Activated CD4-positive, alpha-beta T cell treated with anti-CD3 and anti-CD28 coated beads, Interleukin-2, Interleukin-6, amounts not matched to agents 100 ng/mL and 50 ng/mL, durations not matched to agents 16 hours and 8 hours (primary cell): ENCODE measurements around the gene HMCN1.

ENCODE experiments used
- DNase-seq: peaks from one replicate; pipeline ENCODE4 v3.0.0-alpha.2; 2020

The HMCN1 gene

GRCh38 chr1:185920602-185921001, 186.4 kb downstream of the HMCN1 start:
- no peak for DNase-seq

DNA sequence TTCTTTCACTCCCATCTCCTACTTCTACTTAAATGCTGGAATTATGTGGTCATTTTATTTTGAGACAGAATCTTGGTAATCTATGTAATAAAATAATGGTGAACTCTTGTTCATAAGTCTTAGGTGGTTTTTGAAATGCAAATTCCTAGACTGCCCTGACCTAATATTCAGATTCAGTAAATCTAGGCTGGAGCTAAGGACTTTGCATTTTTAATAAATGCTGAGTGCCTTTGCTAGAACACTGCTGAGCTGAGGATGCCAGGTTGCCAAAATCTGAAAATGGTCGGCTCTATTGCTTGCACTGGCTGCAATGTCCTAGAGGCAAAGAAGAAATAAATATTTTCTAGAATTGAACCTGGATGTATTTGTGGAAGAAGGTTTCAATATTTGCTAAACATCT, 187.4 kb downstream of the HMCN1 start:
- no peak for DNase-seq

GRCh38 chr1:185926588-185926987, 192.4 kb downstream of the HMCN1 start:
- no peak for DNase-seq

DNA sequence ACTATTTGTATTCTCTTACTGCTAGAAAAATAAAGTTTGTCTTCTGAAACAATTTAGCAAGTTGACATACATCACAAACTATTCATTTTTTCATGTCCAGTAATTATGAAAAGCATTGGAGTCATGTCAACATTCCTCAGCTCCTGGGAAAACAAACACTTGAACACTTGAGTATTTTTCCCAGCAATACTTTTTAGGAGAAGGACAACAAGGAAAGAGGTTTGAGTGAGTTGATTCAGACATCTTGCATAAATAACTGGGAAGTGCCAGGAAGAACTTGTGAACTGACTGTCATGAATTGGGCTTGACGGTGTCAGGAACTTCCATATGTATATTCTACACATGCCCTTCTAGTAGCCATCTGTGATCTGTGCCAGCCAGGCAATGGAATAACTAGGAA, 195.6 kb downstream of the HMCN1 start:
- no peak for DNase-seq

DNA sequence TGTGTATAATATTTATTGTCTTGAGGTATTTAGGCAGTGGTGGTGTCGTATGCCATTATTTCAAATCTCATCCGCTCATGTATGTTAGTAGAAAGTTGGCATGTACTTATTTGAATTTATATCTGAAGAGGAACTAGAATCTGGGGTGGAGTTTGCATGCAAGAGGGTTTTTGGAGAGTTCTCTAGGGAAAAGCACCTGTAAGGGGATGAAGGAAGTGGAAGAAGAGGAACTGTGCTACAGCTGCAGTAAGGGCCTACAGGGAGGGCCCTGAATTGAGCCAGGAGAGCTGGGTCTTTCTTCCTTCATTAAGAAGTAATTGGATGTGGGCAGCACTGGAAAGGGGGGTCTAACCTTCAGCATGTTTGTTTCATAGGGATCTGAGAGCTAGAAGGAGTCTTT, 197.2 kb downstream of the HMCN1 start:
- no peak for DNase-seq

- DNase-seq: no peak
Observed at GRCh38 chr1:185933580-185933979, 199.4 kb downstream of the HMCN1 start.

DNA sequence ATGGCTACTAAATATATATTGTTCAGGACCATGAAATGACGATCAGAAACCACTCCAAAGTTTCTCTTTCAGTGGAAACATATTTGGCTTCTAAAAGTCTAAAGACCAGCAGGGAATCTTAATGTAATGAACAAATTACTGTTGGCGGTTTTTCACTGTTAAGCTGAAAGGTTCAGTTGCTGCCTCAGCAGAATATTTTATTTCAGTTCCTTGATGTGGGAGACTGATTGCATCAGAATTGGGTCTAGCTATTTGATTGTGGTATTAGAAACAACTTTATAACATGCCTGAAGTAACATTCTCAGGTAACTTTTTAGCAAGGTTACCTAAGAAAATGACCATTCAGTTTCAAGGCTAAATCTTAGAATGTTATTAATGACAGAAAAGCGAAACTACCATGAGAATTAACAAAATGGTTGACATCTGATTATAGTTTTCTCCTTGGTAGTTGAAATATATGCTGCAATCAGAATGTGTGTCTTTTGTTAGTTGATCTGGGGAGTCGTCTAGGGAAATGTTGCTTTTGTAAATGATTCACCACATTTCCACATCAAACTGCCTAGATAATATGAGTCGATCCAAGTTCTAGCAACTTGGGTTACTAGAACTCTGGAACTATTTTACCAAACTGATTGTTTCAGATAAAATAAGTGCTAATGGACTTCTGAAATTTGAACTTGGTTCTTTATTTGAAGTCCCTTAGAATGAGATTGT, 200.4 kb downstream of the HMCN1 start:
- DNase-seq: no peak

DNA sequence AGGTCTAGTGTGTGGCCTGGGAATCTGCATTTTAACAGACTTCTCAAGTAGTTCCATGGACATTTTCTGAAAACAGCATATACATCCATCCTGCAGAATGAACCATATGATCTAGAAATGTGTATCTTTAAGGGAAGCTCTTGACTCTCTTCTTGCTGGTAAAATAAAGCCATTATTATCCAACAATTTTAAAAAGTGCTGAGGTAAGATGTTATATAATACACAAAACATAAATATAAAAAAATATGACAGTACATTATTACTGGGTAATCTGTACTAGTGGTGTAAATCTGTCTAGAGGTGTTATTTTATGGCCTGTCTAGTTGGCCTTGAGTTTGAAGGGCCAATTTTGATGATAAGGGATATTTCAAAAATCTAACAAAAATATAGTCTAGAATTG, 201.2 kb downstream of the HMCN1 start:
- no peak for DNase-seq

- no peak for DNase-seq
Observed at GRCh38 chr1:185936641-185937040, 202.4 kb downstream of the HMCN1 start.

DNA sequence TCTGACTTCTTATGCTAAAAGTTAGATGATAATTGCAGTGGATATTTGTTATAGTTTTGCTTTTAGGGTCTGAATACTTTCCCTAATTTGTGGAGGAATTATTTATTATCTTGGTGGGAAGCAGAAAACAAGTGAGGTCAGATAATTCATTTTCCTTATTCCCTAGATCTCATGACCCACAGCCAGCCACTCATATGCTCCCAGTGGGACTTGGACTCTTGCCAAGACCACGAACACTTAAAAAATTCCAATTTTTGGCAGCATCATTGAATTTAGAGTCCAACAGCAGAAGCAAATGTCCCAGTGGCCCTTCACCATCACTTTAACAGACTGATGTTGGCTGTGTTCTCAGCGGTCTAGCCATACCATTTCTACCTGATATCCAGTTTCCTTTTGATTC, 204.2 kb downstream of the HMCN1 start:
- no peak for DNase-seq

DNA sequence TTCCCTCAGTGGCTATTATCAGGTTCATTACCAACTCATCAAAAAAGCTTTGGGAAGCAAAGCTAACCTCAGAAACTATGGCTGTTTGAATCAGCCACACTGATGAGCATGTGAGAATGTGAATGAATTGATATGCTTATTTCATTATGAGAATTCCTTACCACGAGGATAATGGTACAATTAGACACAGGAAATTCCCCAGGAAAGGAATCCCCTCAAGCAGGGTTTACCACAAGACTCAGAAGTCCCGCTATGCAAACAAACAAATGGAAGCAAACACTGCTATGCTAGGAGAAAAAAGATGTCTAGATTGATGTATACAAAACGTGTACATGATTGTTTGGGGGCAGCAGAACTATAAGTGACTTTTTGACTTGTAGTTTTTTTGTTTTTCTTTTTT, 205.0 kb downstream of the HMCN1 start:
- no peak for DNase-seq

DNA sequence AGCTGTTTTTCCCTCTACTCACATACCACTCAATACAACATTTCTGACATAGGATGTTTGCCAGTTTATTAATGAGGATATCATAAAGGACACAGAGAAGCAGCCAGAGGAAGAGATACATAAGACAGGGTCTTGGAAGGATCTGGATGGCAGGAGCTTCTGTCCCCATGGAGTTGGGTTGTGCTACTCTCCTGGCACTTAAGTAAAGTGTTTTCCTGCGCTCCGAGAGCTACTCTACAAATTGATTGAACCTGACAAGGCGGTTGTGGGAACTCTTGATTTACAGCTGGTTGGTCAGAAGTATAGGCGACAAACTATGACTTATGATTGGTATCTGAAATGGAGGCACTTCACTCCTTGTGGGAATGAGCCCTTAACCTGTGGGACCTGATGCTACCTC, 208.8 kb downstream of the HMCN1 start:
- no peak for DNase-seq

DNA sequence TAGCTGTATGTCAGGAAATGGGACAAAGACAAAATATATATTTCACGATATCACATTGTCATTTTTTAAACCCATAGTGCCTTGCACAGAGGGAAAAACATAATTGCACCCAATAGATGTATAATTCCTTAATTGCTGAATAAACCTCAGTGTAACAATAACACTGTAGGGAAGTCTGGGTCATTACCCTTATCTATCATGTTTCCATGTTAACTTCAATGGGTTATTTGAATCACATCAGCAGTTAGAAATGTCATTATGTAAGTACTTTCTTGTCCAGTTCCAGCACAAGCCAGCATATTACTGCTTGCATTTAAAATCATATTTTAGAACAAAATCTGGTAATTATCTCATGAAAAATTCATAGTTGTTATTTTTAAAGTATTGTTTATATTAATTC, 222.7 kb downstream of the HMCN1 start:
- DNase-seq: no peak

- no peak for DNase-seq
Observed at GRCh38 chr1:185957441-185958363, 223.5 kb downstream of the HMCN1 start.

GRCh38 chr1:185960422-185961321, 226.5 kb downstream of the HMCN1 start:
- DNase-seq: no peak

DNA sequence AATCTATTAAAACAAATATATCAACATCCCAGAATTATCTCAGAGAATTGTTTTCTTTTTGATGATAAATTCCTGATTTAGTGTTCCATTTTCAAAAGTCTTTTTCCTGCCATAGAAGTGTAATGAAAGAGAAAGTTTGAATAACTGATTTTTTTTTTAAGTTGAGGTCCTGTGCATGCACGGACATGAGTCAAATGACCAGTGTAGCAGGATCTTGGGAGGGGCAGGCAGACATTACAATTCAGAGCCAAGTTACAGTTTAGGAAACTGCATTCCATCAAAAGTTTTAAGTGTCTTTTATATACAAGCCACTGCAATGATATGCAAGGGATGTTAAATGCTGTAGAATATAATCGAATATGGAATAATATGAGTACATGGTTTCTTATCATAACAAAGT, 227.5 kb downstream of the HMCN1 start:
- no peak for DNase-seq

DNA sequence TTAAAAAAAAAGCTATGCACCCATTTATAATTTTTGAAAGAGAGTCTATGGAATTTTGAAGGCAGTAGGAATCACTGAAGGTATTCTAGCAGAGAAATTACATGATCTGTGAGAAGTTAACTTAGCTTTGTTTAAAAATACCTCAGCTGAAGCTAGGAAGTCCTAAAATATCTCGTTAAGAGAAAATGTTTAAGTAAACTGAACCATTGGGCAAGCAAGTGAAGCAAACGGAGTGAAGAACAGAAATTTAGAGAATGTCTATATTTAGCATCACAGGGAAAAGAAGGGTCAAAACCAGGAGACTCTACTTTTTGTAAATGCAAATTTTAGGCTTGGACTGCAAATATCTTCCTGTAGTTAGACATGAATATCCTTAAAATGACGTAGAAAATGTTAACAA, 230.8 kb downstream of the HMCN1 start:
- DNase-seq: no peak

DNA sequence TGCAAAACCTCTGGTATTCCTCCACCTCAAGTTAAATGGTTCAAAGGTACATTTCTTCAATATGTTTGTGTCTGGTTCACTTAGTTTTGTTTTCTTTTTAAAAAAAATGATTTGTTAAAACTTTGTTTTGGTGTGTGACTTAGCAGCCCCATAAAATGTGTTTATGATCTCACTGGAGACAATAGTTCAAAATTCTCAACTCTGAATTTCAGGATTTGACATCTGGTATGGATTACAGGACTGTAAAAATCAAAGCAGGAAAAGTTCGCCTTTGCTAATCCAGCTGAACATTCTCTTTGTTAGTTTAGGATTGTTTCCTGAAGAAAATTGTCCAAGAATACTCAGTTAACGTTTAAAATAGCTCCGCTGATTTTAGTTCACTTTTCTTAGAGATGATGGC, 231.7 kb downstream of the HMCN1 start:
- no peak for DNase-seq

DNA sequence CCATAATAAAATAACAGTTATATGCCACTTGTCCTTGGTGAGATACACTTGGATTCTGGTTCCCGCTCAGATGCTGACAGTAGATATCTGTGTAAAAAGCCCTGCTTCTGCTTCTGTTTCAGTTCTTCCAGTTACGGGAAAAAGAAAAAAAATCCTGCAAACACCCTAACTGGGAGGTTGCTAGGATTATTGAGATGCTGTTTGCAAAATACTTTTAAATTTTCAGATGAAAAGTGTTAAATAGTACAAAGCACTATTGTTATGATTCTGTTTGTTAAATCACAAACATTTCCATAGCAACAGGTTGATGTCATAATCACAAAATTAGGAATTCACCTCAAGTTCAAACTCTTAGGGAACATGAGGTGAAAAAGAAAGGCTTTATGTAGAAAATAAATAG, 232.3 kb downstream of the HMCN1 start:
- DNase-seq: no peak

DNA sequence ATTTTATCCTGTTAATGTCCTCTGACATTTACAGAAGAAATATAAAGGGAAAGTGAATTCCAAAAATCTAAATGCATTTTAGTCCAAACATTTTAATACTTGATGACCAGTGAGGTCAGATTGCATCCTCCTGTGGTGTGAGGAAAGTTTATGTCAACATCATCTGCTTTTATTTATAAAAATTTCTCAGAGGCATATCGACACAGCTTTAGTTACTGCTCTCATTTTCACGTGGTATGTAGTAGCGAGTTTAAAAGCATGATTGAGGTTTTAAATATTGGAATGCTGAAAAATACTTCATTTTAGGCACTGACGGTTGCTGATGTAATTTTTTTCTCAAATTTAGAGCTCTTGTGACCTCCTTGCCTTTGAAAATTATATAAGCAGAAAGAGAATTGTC, 234.8 kb downstream of the HMCN1 start:
- no peak for DNase-seq

GRCh38 chr1:185969524-185969991, 235.4 kb downstream of the HMCN1 start:
- no peak for DNase-seq

DNA sequence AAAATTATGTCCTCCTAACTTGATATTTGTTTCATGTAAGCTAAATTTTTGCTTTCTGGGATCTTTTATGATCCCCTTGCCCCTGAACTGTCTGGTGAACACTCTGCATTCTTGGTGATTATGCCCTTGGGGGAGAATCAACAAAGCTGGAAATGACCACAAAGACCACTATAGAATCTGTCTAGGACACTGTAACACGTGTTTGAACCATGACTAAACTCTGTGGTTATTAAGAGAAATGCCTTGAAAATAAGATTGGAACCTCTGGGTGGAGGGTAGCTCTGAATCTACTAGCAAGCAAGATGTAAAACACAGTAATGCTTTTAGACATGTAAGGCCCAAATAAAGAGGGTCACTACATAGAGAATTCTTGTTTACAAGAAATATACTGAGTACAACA, 237.5 kb downstream of the HMCN1 start:
- no peak for DNase-seq
